Measurements from ENCODE around the gene PRRX2.
A peak's percentile ranks its signal among the peaks of the same experiment; 100 is the strongest.
"Not testable (repeated sequence)": the region's sequence is repeated elsewhere in the genome, so short reads cannot be mapped to it uniquely, and the experiment has no call there.

PRRX2 gene

DNA sequence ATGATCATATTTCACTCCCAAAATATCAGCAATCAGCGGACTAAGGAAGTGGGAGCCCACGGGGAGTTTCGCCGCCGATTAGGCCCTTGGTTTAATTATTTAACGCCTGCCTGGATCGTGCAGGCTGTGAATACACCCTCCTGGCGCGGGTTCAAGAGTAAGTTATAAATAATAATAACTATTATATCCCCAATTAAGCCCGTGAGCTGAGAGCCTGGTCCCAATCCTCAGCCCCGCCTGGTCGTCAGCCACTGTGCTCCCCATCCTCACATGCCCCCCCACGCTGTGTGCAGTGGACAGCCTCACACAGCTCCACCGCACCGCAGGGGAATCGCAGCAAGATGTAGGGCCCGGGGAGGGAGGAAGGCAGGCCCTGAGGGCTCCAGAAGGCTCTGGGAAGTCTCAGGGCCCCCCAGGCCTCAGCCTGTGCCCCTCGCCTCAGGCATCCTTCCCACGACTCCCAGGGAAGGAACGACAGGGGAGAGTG lies 10.8 kb upstream of the PRRX2 start:
- TF ChIP-seq CTCF (IDR thresholded peaks at IDR 0.05; ENCODE audit: low read depth, low read length, missing control alignments), result no peak
- in situ Hi-C loops (cut with HindIII; ENCODE audit: low sequenced_read_pairs), result no loop called here
- DNase-seq (ENCODE audit: low read depth), result no peak
- H3K4me3 ChIP-seq (ENCODE audit: low read depth, low read length), result no peak overlapping the region

DNA sequence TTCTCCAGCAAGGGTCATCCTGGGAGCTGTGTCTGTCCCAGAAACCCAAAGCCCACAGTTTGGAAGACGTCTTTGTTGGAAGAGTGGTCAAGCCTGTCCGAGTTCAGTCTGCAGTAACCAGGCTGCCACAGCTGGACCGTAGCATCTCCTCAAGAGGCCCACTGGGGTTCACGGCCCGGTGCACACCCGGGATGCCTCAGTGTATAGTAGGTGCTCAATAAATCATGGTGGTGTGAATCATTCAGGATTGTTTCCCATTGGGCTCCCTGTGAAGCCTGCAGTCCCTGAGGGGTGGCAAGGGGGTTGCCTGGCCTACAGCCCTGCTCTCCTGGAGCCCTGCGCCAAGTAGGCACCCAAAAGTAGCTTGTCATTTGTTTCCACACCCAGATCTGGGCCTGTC lies 10.3 kb upstream of the PRRX2 start:
- no peak for DNase-seq (ENCODE audit: low read depth)
- no peak overlapping the region for H3K4me3 ChIP-seq (ENCODE audit: low read depth, low read length)
- in situ Hi-C loops (cut with HindIII; ENCODE audit: low sequenced_read_pairs), result no loop called here
- TF ChIP-seq CTCF (IDR thresholded peaks at IDR 0.05; ENCODE audit: low read depth, low read length, missing control alignments), result no peak

- no peak for DNase-seq (ENCODE audit: low read depth)
- in situ Hi-C loops (cut with HindIII; ENCODE audit: low sequenced_read_pairs), result no loop called here
- no peak overlapping the region for H3K4me3 ChIP-seq (ENCODE audit: low read depth, low read length)
- no peak for TF ChIP-seq CTCF (IDR thresholded peaks at IDR 0.05; ENCODE audit: low read depth, low read length, missing control alignments)
These were observed 9.8 kb upstream of the PRRX2 start for GRCh38 chr9:129655696-129656095.

DNA sequence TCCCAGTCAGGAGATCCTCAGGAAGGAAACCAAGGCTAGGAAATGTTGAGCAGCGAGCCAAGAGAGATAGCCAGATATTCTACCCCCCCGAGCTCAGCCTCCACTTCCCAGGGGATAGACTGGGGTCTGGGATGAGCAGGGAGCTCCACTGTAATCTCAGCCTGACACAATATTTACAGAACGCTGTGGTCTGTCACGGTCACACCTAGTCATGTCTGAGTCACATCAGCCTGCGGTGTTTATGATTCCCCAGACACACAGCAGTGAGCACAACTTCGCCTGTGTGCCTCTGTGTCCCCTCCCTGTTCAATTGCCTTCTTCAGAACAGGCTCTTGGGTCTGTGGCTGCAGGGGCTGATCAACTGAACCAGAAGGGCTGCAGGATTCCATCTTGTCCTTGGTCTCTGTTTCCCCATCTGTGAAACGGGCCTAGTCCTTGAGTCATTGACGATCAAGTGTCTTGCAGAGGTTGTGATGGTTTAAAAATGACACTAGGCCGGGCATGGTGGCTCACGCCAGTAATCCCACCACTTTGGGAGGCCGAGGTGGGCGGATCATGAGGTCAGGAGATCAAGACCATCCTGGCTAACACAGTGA lies 8.6 kb upstream of the PRRX2 start:
- no peak for DNase-seq (ENCODE audit: low read depth)
- in situ Hi-C loops (cut with HindIII; ENCODE audit: low sequenced_read_pairs), result no loop called here
- no peak for TF ChIP-seq CTCF (IDR thresholded peaks at IDR 0.05; ENCODE audit: low read depth, low read length, missing control alignments)

GRCh38 chr9:129661029-129661428 lies 4.4 kb upstream of the PRRX2 start:
- no peak for TF ChIP-seq CTCF (IDR thresholded peaks at IDR 0.05; ENCODE audit: low read depth, low read length, missing control alignments)
- in situ Hi-C loops (cut with HindIII; ENCODE audit: low sequenced_read_pairs), result no loop called here
- no peak overlapping the region for H3K4me3 ChIP-seq (ENCODE audit: low read depth, low read length)
- DNase-seq (ENCODE audit: low read depth), result no peak

More for the DNA sequence above, 8.6 kb upstream of the PRRX2 start:
- no peak overlapping the region for H3K4me3 ChIP-seq (ENCODE audit: low read depth, low read length)

- in situ Hi-C loops (cut with HindIII; ENCODE audit: low sequenced_read_pairs); H3K4me3 ChIP-seq (ENCODE audit: low read depth, low read length); DNase-seq (ENCODE audit: low read depth): not testable (repeated sequence)
These were observed 3.2 kb upstream of the PRRX2 start for GRCh38 chr9:129662239-129662638.

DNA sequence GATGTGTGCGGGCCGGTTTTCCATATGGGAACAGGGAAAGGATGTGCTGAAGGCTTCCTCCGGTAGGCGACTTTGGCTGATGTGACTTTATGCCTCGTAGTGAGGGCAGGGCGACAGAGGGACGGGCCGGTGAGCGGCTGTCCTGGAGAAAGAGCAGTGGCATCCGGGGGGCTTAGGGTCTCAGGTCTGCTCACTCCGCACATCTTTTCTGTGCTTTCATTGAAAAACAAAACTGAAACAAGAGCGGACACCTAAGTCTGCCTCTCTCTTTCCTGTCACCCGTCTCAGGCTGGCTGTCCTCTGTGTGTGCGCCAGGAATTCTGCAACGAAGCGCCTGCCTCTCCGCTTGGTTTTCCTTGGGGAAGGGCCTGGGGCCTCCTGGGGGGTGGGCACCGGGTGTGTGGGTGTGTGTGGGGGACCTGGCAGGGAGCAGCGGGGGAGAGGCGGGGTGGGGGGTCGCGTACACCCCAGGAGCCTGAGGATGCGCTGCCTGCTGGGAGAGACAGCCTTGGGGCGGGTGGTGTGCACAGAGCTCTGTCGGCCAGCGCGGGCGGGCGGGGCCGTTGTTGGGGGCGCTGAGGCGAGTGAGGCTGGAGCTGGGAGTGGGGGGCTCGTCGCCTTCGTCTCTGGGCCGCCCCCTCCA lies 580 bp upstream of the PRRX2 start:
- DNase-seq (ENCODE audit: low read depth), result no peak
- TF ChIP-seq CTCF (IDR thresholded peaks at IDR 0.05; ENCODE audit: low read depth, low read length, missing control alignments), result no peak
- peak overlapping the region; percentile 32 for H3K4me3 ChIP-seq (ENCODE audit: low read depth, low read length)
- in situ Hi-C loops (cut with HindIII; ENCODE audit: low sequenced_read_pairs), result no loop called here
